Mucosa of rectum (tissue), 2 donors: ENCODE measurements around the gene NSD2.
A peak's percentile ranks its signal among the peaks of the same experiment; 100 is the strongest.

Experiments used
- H3K27ac ChIP-seq, 2 donors: one replicate each; pipeline ENCODE4 v1.7.0; 2013; ENCODE audit warnings: inconsistent platforms in 2 of 2, low read depth in 2 of 2, low read length in 2 of 2
- H3K27me3 ChIP-seq, 2 donors: one replicate each; pipeline ENCODE4 v1.7.0; 2013; ENCODE audit warnings: low read length in 2 of 2; ENCODE audit not compliant: control insufficient read depth in 2 of 2, insufficient read depth in 2 of 2
- H3K36me3 ChIP-seq, 2 donors: one replicate each; pipeline ENCODE4 v1.7.0; 2013; ENCODE audit warnings: low read length in 2 of 2; ENCODE audit not compliant: control insufficient read depth in 2 of 2, insufficient read depth in 2 of 2
- H3K4me1 ChIP-seq, 2 donors: one replicate each; pipeline ENCODE4 v1.7.0; 2013; ENCODE audit warnings: low read length in 2 of 2, mild to moderate bottlenecking in 1 of 2; ENCODE audit not compliant: control insufficient read depth in 2 of 2, insufficient read depth in 2 of 2
- H3K4me3 ChIP-seq, 2 donors: one replicate each; pipeline ENCODE4 v1.7.0; 2013; ENCODE audit warnings: low read length in 2 of 2
- H3K9ac ChIP-seq, 2 donors: one replicate each; pipeline ENCODE4 v1.7.0; 2013; ENCODE audit warnings: low read length in 2 of 2, low read depth in 1 of 2, mild to moderate bottlenecking in 1 of 2
- H3K9me3 ChIP-seq, 2 donors: one replicate each; pipeline ENCODE4 v1.7.0; 2013; ENCODE audit warnings: low read length in 2 of 2; ENCODE audit not compliant: control insufficient read depth in 2 of 2
- donor health status: healthy.
- donor health status: Normal muscosa, but diverticular disease.

Gene NSD2

GRCh38 chr4:1898007-1898406, 26.8 kb downstream of the NSD2 start:
- H3K4me1 ChIP-seq: no peaks in the 10 kb centered on the region
- H3K27ac ChIP-seq: no peak overlapping the region
- no peak overlapping the region for H3K9ac ChIP-seq
- H3K27me3 ChIP-seq: no peaks in the 10 kb centered on the region
- peaks cover 10 to 21% of the 10 kb centered on the region in 2 donors for H3K36me3 ChIP-seq
- no peak overlapping the region for H3K4me3 ChIP-seq
- H3K9me3 ChIP-seq: no peaks in the 10 kb centered on the region

- Histone ChIP-seq H3K9ac (no peak overlapping the region), H3K27me3 (no peaks in the 10 kb centered on the region), H3K4me1 (no peaks in the 10 kb centered on the region), H3K4me3 (no peak overlapping the region), H3K36me3 (peaks cover 10 to 25% of the 10 kb centered on the region in 2 donors), H3K9me3 (no peaks in the 10 kb centered on the region), H3K27ac (no peak overlapping the region)
Measured at GRCh38 chr4:1898681-1899080, 27.5 kb downstream of the NSD2 start.

GRCh38 chr4:1899149-1900086, 28.2 kb downstream of the NSD2 start:
- Histone ChIP-seq H3K9ac (no peak overlapping the region), H3K27me3 (no peaks in the 10 kb centered on the region), H3K27ac (no peak overlapping the region), H3K36me3 (peaks cover 10 to 25% of the 10 kb centered on the region in 2 donors), H3K4me3 (no peak overlapping the region), H3K9me3 (no peaks in the 10 kb centered on the region), H3K4me1 (peaks cover 0 to 5% of the 10 kb centered on the region in 2 donors)

- Histone ChIP-seq H3K9me3 (no peaks in the 10 kb centered on the region), H3K9ac (no peak overlapping the region), H3K4me3 (no peak overlapping the region), H3K27me3 (no peaks in the 10 kb centered on the region), H3K36me3 (peaks cover 10 to 25% of the 10 kb centered on the region in 2 donors), H3K4me1 (peaks cover 2 to 7% of the 10 kb centered on the region in 2 donors), H3K27ac (no peak overlapping the region)
Measured at GRCh38 chr4:1900087-1900433, 28.9 kb downstream of the NSD2 start.

GRCh38 chr4:1900624-1901023, 29.4 kb downstream of the NSD2 start:
- Histone ChIP-seq H3K27me3 (no peaks in the 10 kb centered on the region), H3K36me3 (peaks cover 10 to 27% of the 10 kb centered on the region in 2 donors), H3K4me3 (no peak overlapping the region), H3K4me1 (peaks cover 2 to 10% of the 10 kb centered on the region in 2 donors), H3K9me3 (no peaks in the 10 kb centered on the region), H3K9ac (no peak overlapping the region), H3K27ac (no peak overlapping the region)

- H3K27me3 ChIP-seq: no peaks in the 10 kb centered on the region
- H3K27ac ChIP-seq: no peak overlapping the region
- H3K4me3 ChIP-seq: no peak overlapping the region
- H3K36me3 ChIP-seq: peaks cover 10 to 27% of the 10 kb centered on the region in 2 donors
- peaks cover 2 to 10% of the 10 kb centered on the region in 2 donors for H3K4me1 ChIP-seq
- H3K9me3 ChIP-seq: no peaks in the 10 kb centered on the region
- H3K9ac ChIP-seq: no peak overlapping the region
Measured at GRCh38 chr4:1901127-1901526, 29.9 kb downstream of the NSD2 start.

GRCh38 chr4:1902243-1902642, 31.1 kb downstream of the NSD2 start:
- no peak overlapping the region for H3K4me3 ChIP-seq
- no peak overlapping the region for H3K27ac ChIP-seq
- H3K9ac ChIP-seq: no peak overlapping the region
- no peaks in the 10 kb centered on the region for H3K9me3 ChIP-seq
- peaks cover 13 to 27% of the 10 kb centered on the region in 2 donors for H3K36me3 ChIP-seq
- peaks cover 2 to 10% of the 10 kb centered on the region in 2 donors for H3K4me1 ChIP-seq
- H3K27me3 ChIP-seq: no peaks in the 10 kb centered on the region

- no peak overlapping the region for H3K4me3 ChIP-seq
- no peak overlapping the region for H3K9ac ChIP-seq
- no peaks in the 10 kb centered on the region for H3K27me3 ChIP-seq
- peaks cover 13 to 27% of the 10 kb centered on the region in 2 donors for H3K36me3 ChIP-seq
- H3K4me1 ChIP-seq: peaks cover 6 to 15% of the 10 kb centered on the region in 2 donors
- H3K9me3 ChIP-seq: no peaks in the 10 kb centered on the region
- H3K27ac ChIP-seq: no peak overlapping the region
Measured at GRCh38 chr4:1903035-1903434, 31.8 kb downstream of the NSD2 start.

- Histone ChIP-seq H3K27me3 (no peaks in the 10 kb centered on the region), H3K4me3 (no peak overlapping the region), H3K4me1 (peaks cover 12 to 22% of the 10 kb centered on the region in 2 donors), H3K9ac (no peak overlapping the region), H3K9me3 (no peaks in the 10 kb centered on the region), H3K36me3 (peaks cover 14 to 31% of the 10 kb centered on the region in 2 donors), H3K27ac (no peak overlapping the region)
Measured at GRCh38 chr4:1904042-1904441, 32.8 kb downstream of the NSD2 start.

- Histone ChIP-seq H3K27me3 (no peaks in the 10 kb centered on the region), H3K36me3 (peaks cover 8 to 21% of the 10 kb centered on the region in 2 donors), H3K27ac (peak overlapping the region; percentile 50 to 65), H3K9me3 (no peaks in the 10 kb centered on the region), H3K4me3 (no peak overlapping the region), H3K4me1 (peaks cover 15 to 22% of the 10 kb centered on the region in 2 donors), H3K9ac (no peak overlapping the region)
Measured at GRCh38 chr4:1907848-1908525, 36.8 kb downstream of the NSD2 start.
